B cell (primary cell): ENCODE measurements around the gene MAP3K14.

Experiments
- CTCF ChIP-seq: fragments of 200-600 bp; IDR thresholded peaks from one replicate; pipeline ENCODE4 v1.8.0; 2022; ENCODE audit warnings: antibody characterized with exemption, mild to moderate bottlenecking
- EZH2 ChIP-seq: IDR thresholded peaks from 2 replicates; pipeline ENCODE4 v1.6.1; 2012; ENCODE audit warnings: borderline replicate concordance, low read depth, mild to moderate bottlenecking, moderate library complexity, low read length; ENCODE audit not compliant: insufficient read depth, poor library complexity, severe bottlenecking

DNA sequence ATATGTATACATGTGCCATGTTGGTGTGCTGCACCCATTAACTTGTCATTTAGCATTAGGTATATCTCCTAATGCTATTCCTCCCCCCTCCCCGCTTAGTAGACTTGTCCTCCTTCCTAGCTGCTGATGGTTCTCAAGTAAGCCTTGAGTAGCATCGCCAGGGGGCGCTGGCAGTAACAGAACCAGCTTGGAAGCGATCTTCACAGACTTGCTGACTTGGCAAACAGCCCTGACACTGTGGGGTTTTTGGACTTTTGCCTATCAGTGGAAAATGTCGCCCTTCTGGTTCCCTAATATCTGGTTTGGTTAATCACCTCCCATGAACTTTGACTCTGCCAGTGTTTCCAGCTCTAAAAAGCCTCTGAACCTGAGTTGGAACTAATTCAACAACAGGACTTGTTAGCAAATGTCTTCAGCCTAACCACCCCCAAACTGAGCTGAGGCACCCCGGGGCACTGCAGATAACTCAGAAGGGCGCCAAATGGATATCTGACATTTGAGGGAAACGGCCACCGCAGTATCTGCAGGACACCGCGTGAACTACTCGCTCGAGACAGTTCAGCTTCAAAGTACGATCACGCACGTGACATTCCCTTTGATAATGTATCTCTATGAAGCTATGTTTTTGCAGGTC is 39.5 kb downstream of the MAP3K14 start:
- TF ChIP-seq CTCF, result peak; percentile 77
- no peak for TF ChIP-seq EZH2
